Colon (tissue), 2 donors: ENCODE results near the gene RAB28.
"Not testable (repeated sequence)": the region's sequence is repeated elsewhere in the genome, so short reads cannot be mapped to it uniquely, and the experiment has no call there.

ENCODE experiments used
- FAIRE-seq: peaks from 2 replicates; lab custom pipeline; 2012; peaks lifted over from hg19 to GRCh38; lab: Jason Lieb, UNC
- donor health status: control.
- donor health status: control.

The RAB28 gene

DNA sequence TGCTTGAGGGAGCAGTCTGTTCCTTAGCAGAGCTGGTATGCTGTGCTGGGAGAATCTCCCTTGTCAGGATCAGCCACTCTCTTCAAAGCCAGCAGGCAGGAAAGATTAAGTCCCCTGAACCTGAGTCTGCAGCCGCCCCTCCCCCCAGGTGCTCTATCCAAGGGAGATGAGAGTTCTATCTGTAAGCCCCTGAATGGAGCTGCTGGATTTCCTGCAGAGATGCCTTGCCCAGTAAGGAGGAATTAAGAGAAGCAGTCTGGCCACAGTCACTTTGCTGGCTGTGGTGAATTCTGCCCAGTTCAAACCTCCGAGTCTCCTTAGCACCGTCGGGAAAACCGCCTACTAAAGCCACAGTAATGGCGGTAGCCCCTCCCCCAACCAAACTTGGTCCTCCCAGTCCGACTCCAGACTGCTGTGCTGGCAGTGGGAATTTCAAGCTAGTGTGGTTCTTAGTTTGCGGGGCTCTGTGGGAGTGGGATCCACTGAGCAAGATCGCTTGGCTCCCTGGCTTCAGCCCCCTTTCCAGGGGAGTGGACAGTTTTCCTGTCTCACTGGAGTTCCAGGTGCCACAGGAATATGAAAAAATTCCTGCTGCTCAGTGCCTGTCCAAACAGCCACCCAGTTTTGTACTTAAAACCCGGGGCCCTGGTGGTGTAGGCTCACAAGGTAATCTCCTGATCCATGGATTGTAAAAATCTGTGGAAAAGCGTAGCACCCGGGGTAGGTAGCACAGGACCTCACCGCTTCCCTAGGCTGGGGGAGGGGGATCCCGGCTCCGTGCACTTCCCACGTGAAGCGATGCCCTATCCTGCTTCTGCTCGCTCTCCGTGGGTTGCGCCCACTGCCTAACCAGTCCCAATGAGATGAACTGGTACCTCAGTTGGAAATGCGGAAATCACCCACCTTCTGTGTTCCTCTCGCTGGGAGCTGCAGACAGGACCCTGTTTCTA is 38.0 kb downstream of the RAB28 start:
- no peak for FAIRE-seq

DNA sequence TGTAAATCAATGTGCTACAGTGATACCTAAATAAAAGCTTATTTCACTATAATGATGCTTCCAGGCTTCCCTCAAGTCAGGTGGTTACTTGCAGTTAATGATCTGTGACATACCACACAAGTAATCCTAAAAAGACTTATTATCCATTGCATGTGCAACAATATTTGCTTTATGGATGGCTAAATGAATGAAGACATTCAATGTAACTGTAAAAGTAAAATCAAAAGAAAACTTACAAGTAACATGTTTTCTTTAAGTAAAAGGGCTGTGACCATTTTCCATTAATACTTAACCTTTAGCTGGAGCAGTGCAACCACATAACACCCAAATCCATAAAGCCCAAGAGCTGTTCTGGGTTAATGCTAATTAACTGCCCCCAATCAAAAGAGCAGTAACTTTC is 42.6 kb downstream of the RAB28 start:
- FAIRE-seq = no peak

DNA sequence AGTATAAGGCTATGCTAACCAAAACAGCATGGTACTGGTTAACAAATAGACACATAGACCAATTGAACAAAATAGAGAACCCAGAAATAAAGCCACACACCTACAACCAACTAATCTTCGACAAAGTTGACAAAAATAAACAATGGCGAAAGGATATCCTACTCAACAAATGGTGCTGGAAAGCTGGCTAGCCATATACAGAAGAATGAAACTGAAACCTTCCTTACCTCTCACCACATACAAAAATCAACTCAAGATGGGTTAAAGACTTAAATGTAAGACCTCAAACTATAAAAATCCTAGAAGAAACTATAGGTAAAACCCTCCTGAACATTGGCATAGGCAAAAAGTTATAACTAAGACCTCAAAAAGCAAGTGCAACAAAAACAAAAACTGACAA is 47.2 kb downstream of the RAB28 start:
- no peak for FAIRE-seq

DNA sequence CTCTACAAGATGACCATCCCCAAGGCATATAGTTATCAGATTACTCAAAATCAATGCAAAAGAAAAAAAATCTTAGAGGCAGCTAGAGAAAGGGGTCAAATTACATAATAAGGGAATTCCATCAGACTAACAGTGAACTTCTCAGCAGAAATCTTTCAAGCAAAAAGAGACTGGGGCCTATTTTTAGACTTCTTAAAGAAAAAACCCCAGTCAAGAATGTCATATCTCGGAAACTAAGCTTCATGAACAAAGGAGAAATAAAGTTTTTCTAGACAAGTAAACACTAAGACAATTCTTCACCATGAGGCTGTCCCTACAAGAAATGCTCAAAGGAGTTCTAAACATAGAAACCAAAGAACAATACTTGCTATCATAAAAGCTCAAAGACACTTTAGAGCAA is 51.7 kb downstream of the RAB28 start:
- no peak for FAIRE-seq

DNA sequence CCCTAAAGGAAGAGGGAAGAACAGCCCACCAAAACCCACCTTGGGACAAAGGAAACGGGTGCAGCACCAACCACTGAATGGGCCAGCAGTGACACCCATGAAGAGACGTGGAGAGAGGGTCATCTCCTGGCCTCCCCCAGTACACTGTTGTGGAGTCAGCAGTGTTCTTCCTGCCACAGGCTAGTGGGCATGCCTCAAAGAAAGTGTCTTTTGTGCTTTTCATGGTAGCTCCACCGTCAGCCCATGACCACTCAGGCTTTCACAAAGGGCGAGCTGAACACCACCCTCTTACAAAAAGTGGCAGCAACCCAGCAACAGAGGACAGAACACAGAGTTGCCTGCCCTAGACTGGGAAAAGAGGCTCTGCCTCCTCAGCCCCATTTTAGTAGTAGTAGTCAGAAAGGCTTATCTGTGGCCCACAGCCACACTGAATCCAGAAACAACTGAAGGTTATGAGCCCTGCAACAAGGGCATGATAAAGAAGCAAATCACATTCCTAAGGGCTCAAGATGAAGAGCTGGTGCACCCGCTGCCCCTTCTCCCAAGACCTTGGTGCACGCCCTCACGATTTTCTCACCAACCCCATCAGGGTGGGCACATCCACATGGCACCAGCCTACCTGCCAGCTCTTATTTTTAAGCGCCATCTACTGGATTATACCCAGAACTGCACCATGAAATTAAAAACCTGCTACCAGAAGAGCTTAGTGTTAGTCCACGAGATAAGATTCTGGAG is 53.1 kb downstream of the RAB28 start:
- no peak for FAIRE-seq

DNA sequence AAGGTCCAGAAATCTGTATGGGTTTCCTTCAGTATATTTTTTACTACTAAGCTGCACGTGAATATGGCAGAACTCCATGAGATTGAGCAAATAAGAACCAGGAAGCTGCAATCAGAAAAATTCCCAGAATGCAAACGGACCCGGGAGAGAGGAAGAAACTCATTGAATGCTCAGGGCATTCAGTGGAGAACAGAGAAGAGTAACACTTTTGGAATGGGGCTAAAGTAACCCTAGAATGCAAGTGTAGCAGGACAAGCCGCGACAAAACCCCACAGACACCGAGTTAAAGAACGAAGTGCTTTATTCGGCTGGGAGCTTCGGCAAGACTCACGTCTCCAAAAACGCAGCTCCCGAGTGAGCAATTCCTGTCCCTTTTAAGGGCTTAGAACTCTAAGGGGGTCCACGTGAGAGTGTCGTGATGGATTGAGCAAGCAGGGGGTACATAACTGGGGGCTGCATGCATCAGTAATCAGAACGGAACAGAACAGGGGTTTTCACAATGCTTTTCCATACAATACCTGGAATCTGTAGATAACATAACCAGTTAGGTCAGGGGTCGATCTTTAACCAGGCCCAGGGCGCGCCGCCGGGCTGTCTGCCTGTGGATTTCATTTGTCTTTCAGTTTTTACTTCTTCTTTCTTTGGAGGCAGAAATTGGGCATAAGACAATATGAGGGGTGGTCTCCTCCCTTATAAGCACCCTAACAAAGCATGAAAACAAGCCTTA is 56.4 kb downstream of the RAB28 start:
- no peak for FAIRE-seq

DNA sequence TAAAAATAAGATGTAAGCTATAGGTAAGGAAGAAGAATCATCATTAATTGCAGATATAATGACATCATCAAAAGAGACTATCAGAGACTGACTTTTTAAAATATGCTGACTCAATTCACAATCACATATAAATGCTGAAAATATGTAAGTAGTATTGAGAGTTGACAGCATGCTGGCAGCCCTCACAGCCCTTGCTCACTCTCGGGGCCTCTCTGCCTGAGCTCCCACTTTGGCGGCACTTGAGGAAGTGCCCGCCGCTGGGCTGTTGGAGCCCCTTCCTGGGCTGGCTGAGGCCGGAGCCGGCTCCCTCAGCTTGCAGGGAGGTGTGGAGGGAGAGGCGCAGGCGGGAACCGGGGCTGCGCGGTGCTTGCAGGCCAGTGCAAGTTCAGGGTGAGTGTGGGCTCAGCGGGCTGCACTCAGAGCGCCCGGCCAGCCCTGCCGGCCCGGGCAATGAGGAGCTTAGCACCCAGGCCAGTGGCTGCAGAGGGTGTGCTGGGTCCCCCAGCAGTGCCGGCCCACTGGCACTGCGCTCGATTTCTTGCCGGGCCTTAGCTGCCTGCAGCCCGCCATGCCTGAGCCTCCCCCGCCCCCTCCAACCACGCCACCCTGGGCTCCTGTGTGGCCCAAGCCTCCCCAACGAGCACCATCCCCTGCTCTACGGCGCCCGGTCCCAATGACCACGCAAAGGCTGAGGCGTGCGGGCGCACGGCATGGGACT is 68.9 kb downstream of the RAB28 start:
- FAIRE-seq = no peak

DNA sequence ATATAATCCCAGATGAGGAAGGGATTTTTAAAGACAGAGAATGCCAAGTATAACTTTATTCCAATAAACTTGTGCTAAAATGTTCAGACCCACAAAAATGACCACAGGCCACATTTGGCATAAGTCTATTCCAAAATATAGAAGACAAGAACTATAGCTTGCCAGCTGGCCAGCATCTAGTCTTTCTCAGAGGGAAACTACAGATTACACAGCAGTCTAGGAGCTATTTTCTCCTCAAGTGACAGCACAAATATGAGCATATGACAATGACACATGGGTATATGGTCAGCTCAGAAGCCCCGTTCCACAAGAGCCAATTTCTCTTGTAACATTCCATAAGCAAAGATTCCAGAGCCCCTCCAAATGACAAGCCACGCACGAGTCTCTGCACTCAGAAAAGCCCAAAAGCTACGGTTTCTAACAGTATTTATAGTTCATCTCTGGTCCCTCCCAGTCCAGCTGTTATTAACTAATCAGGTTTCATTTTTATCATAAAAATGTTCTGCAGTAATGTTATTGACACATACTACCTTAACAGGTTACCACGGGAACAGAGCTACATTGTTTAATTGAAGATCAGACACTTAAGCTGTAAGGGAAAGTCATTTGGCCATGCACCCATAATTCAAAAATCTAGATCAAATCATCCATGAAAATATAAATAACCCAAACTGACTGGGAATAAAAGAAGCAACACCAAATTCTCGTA is 70.3 kb downstream of the RAB28 start:
- FAIRE-seq = no peak

DNA sequence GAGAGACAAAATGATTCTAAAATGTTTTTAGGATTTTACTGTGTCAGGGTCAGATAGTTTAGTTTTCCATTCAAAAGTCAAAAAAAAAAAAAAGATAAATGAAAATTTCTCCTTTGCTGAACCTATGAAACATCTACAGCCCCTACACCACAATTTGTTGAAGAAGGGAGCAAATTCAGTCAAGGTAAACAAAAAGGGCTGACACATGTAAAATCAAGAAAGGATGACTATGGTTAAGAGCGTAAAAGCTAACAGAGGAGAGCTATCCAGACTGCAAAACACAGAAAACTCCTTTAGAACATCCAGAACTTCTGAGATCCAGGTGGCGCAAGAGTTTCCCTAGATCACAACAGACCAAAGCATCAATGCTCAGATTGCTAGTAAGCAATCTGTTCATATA is 72.2 kb downstream of the RAB28 start:
- no peak for FAIRE-seq

DNA sequence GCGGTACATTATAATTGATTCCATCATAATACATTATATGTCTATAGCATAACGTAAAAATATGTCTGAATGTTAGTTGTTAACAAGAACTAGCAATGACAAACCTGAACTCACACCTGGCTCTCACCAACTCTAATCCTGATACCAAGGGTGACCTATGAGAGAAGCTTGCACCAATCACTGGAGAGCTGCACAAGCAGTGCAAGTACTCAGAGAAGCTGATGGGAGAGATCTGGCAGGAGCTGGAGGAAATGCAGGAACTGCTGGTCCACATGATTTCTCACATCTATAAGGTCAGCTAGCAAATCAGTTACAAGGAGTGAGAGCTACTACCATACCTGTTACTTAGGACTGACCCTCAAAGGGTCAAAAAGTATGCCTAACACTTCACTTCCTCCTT is 74.8 kb downstream of the RAB28 start:
- FAIRE-seq = no peak

DNA sequence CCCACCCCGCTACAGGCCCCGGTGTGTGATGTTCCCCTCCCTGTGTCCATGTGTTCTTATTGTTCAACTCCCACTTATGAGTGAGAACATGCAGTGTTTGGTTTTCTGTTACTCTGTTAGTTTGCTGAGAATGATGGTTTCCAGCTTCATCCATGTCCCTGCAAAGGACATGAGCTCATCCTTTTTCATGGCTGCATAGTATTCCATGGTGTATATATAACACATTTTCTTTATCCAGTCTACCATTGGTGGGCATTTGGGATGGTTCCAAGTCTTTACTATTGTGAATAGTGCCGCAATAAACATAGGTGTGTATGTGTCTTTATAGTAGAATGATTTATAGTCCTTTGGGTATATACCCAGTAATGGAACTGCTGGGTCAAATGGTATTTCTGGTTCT is 78.0 kb downstream of the RAB28 start:
- FAIRE-seq = not testable (repeated sequence)

DNA sequence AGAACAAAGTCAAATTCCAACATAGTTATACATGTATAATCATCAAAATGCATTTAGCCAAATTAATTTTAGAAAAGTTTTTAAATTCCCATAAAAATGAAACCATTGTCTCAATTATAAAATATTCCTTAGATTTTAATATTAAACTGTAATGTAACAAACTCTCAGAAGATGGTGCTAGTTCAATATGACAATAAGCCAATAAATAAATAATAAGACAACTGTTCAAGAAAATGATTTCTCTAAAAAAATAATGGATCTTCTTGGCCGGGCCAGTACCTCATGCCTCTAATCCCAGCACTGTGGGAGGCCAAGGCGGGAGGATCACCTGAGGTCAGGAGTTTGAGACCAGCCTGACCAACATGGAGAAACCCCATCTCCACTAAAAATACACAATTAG is 80.3 kb downstream of the RAB28 start:
- FAIRE-seq = peak; percentile 70

DNA sequence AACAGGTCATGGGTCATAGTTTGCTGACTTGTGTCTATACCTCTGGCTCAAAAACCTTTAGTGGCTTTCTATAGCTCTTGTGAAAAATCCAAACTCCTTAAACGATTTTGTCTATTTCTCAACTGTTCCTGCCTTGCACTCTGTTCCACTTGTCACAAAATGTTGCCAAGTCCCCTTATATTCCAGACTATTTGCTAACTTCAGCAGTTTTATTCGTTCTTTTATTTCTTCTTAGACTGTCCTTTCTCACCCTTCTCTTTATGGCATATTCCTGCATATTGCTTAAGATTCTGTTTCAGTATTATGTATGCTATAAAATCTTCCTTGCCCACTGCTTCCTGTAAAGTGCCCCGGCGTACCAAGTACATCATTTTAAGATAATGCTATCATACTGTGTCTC is 80.8 kb downstream of the RAB28 start:
- no peak for FAIRE-seq

DNA sequence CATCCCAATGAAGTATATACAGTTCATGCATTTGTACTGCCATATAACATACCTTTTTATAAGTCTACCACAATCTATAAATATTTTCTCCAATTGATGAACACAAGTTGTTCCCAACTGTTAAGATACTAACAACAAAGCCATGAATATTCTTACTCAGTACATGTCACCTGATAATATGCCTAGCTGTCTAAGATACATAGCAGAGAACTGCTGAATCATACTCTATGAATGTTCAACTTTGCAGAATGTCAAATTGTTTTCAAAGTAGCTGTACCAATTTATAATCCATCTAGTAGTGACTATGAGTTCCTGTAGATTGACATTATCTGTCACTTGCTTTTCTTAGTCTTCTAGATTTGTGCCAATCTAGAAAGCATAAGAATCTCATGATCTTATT is 84.9 kb downstream of the RAB28 start:
- no peak for FAIRE-seq

DNA sequence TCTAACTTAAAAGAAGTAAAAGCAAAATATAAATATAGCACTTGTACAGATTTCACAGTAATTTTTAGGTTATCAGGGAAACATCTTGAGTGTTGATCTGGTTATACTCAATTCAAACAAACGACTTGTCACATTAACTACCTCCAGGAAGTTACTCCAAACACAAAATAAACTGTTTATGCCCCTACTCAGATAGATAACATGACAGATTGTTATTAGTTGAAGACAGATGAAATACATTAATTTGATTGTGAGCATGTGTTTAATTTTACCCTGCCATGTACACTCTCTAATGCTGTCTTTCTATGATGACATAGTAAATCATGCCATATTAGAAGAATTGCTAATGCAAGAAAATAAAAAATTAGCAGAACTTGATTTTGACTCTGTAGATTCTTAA is 88.0 kb downstream of the RAB28 start:
- no peak for FAIRE-seq

DNA sequence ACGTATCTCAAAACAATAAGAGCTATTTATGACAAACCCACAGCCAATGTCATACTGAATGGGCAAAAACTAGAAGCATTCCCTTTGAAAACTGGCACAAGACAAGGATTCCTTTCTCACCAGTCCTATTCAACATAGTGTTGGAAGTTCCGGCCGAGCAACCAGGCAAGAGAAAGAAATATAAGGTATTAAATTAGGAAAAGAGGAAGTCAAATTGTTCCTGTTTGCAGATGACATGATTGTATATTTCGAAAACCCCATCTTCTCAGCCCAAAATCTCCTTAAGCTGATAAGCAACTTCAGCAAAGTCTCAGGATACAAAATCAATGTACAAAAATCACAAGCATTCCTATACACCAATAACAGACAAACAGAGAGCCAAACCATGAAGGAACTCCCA is 94.2 kb downstream of the RAB28 start:
- not testable (repeated sequence) for FAIRE-seq

DNA sequence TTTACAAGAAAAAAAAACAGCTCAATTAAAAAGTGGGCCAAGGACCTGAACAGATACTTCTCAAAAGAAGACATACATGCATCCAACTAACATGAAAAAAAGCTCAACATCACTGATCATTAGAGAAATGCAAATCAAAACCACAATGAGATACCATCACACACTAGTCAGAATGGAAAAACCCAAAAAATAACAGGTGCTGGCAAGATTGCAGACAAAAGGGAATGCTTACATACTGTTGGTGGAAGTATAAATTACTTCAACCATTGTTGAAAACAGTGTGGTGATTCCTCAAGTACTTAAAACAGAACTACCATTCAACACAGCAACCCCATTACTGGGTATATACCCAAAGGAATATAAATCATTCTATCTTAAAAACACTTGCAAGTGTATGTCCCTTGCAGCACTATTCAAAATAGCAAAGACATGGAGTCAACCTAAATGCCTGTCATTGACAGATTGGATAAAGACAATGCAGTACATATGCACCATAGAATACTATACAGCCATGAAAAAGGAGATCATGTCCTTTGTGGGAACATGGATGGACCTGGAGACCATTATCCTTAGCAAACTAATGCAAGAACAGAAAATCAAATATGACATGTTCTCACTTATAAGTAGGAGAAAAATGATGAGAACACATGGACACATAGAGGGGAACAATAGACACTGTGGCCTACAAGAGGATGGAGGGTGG is 97.6 kb downstream of the RAB28 start:
- no peak for FAIRE-seq

DNA sequence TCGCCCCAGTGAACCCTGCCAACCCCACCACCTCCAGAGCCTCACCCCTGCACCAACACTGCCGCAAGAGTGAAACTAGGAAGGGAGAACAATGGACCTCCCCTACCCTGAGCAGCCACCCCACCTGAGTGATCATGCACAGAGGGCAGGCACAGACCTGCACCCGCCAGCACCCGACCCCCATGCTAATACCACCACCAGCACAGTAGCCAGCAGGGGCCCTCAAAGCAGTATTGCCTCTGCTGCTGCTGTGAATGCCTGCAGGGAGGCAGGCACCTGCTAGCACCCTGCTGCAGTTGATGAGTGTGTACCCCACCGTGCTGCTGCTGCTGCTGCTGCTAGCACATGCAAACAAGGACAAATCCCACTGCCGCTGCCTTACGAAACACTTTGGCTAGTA is 100.1 kb downstream of the RAB28 start:
- FAIRE-seq = no peak

DNA sequence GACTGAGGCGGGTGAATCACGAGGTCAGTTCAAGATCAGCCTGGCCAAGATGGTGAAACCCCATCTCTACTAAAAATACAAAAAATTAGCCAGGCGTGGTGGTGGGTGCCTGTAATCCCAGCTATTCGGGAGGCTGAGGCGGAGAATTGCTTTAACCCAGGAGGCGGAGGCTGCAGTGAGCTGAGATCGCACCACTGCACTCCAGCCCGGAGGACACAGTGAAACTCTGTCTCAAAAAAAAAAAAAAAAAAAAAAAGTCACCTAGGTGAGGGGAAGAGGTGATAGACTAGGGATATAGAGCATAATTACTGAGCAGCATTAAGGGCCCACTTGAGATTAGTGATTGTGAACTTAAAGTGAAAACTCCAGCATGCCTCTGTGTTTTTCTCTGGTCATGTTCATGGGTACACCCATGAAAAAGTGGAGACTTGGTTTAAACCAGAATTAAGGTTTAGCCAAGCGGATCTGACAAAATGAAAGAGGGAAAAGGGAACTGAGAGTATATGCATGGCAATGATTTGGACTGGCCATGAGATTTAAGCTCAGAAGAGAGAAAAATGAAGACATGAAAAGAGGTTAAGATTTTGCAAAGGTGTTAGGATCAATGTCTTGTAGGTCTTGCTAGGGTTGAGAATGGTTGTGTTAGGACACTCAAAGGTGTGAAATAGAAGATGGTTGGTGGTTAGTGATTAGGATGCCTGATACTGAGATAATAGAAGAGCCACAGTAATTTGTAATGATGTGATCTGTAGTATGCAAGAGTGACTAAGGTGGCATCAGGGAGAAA is 105.0 kb downstream of the RAB28 start:
- FAIRE-seq = no peak

DNA sequence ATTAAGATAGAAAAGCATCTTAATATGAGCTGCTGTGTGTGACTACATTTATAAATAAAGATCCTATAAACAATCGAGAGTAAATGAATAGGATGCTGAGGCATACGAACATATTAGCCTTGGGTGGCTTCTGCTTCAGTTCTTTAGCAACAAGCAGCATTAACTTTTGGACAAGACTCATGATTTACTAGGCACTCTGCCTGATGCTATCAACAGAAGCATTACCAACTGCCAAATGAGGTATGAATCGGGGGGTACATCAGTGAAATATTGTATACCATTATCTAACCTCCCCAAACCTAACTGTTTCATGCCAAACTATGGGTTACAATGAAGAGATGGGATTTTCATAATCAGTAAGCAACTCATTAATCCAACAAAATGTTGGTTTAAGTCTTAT is 113.1 kb downstream of the RAB28 start:
- FAIRE-seq = no peak
